Activated CD4-positive, alpha-beta T cell treated with anti-CD3 and anti-CD28 coated beads, Interleukin-2, amount 50 U/mL, for 1 hour (primary cell): ENCODE data around the gene SLC25A45.
"Not testable (repeated sequence)": the region's sequence is repeated elsewhere in the genome, so short reads cannot be mapped to it uniquely, and the experiment has no call there.

Source experiments
- DNase-seq: peaks from one replicate; pipeline ENCODE4 v3.0.0-alpha.2; 2020

SLC25A45 gene

DNA sequence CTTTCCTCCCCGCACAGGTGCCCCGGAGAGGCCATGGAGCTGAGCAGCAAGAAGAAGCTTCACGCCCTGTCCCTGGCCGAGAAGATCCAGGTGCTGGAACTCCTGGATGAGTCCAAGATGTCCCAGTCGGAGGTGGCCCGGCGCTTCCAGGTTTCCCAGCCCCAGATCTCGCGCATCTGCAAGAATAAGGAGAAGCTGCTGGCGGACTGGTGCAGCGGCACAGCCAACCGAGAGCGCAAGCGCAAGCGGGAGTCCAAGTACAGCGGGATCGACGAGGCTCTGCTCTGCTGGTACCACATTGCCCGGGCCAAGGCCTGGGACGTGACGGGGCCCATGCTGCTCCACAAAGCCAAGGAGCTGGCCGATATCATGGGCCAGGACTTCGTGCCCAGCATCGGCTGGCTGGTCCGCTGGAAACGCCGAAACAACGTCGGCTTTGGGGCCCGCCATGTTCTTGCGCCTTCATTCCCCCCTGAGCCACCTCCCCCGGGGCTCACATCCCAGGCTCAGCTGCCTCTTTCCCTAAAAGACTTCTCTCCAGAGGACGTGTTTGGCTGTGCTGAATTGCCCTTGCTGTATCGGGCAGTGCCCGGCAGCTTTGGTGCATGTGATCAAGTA lies 26.6 kb downstream of the SLC25A45 start:
- no peak for DNase-seq

DNA sequence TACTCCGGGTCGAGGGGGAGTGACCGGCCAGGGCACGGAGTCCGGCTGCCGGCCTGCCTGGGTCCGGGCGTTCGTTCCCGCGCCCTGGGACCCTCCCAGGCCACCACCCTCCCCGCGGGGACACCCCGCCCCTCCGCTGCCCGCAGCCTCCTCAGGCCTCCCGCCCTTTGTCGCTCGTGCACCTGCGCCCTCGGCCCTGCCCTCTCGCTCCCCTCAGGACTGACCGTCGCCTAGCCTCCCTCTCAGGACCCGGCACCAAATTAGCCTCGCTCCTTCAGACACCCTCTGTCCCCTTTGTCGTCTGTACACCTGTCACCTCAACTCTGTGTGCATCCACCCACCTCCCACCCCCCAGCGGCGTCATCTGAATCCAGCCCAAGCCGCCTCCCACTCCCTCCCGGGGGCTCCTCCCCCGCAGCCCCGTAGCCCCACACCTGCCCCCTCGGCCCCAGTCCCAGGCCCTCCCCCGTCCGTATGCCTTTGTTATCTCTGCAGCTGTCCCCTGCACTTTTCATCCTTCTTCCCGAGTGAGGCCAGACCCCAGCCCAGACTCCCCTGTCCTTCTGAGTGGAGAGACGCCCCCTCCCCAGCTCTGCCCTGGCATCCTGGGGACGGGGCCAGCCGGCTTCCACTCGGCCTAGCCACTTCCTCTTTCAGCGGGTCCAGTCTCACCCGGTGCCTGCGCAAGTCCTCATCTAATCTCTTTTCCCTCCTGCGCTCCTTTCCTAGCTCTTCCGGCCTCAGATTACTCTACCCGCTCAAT lies 27.3 kb downstream of the SLC25A45 start:
- DNase-seq = peak; percentile 59

DNA sequence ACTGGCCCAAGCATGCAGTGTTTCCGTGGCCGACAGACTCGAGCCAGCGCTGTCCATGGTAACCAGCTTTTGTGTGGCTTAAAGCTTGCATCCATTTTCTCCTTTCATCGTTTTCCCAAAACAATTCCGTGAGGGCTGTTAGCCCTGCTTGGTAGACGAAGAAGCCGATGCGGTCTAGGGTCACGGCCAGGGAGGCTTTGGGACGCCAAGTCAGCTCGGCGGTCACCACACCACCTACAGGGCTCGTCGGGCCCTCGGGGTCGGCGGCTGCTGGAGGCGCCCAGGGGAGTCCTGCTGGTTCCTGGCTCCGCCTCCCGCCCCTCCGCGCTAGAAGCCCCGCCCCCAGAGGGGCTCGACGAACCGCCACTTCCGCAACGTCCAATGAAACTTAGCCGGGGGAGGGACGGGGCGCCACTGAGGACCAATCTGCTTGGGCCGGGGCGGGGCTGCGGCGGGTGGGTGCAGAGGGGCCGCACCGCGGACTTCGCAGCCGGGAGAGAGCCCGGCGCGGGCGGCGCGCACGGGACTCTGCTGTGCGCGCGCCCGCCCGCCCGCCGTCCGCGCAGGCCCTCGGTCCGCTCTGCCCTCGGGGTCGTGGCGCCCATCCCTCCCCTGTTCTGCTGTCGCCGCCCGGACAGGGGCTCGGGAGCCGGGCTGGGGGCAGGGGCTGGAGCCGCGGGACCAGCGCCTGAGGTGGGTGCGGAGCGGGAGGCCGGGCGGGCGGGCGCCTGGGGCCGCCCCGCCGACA lies 28.0 kb downstream of the SLC25A45 start, which contains the start of gene TIGD3:
TIGD3 (plus strand) TSS at position 487 of the 748 bp plus-strand sequence. CDS start 1,058 bp downstream, outside the sequence.
- DNase-seq = peak; percentile 97

- no peak for DNase-seq
These were observed 28.6 kb downstream of the SLC25A45 start for GRCh38 chr11:65353900-65354264.

- DNase-seq = no peak
These were observed 29.1 kb downstream of the SLC25A45 start for GRCh38 chr11:65353376-65353775.

DNA sequence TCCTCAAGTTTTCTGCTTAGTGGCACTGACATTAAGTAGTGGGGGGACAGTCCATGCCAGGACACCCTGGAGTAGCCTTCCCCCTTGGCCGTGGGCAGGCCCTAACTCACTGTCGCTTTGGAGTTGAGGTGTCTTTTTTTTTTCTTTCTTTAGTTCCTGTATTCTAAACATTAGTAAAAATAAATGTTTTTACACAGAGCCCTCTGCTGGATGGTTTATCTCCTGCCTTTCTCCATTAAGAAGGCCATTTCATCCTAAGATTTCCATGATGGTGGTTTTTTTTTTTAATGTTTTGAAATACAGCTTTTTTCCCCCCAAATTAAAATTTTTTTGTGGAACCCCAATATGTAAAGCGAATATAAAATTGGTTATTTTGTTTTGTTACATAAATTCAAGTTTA lies 29.7 kb downstream of the SLC25A45 start:
- DNase-seq = no peak

DNA sequence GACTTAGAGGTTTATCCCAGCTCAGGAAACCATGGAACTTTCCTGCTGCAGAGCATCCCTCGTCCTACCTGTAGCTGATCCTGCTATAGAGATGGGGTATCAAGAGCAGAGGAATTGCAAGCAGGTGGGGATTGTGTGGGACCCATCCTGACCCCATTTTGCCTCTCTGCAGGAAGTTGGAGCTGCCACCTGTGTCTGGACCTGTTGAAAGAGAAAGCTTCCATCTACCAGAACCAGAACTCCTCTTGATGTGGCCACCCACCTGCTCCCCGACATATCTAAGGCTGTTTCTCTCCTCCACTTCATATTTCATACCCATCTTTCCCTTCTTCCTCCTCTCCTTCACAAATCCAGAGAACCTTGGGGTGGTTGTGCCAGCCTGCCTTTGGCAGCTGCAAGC lies 30.9 kb downstream of the SLC25A45 start:
- no peak for DNase-seq

GRCh38 chr11:65341856-65342255 lies 40.6 kb downstream of the SLC25A45 start:
- no peak for DNase-seq

DNA sequence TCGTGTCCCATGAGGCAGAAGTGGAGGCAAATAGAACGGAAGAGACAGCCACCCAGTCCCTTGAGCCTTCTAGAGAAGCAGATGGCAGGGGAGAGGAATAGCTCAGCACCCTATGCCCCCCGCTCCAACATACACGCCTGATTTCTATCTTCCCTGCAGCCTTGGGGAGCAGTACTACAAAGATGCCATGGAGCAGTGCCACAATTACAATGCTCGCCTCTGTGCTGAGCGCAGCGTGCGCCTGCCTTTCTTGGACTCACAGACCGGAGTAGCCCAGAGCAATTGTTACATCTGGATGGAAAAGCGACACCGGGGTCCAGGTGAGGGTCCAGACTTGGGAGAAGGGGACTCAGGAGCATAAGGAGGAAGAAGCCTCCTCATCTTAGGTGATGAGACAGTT lies 42.2 kb downstream of the SLC25A45 start:
- DNase-seq = no peak

DNA sequence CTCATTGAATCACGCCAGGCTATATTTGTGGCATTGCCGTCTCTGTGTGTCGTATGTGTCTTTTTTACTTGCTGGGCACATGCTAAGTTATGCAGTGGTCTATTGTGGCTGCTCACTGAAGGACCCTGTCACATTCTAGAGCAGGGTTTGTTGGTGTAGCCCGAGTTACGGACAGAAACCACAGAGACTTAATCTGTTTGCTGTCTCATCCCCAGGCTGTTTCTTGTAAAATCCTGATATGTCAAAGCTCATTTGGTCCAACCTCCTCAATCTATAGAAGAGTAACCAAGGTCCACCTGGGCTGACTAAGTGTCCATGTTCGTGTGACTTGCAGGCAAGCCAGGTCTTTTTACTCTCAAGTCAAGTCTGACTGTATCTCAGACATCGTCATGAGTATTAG lies 43.8 kb downstream of the SLC25A45 start:
- DNase-seq = no peak

DNA sequence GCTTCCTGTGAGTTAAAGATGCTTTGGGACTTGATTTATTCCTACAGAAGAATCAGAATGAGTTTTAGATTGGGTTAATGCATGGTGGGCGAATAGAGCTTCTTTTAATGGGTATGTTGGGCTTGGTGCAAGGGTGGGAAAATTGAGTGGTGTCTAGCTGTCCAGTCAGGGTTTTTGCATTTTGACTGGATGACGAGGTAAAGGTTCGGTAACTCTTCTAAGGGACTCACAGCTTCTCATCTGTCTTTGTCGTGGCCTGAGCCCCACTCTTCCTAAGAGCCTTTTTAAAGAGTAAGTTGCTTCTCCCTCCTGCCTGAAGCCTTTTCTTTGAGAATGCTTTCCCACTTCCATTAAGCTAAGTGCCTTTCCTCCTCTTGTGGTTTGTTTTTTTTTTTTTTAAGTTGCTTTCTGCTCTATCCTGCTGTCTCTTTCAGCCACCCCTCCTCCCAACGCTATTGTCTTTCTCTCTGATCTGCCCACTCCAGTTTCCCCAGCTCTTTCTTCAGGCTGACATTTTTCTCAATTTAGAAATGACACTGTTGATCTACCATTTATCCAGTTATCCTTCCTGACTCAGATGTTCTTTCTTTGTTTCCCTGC lies 47.6 kb downstream of the SLC25A45 start:
- DNase-seq = no peak

GRCh38 chr11:65332591-65332990 lies 49.9 kb downstream of the SLC25A45 start:
- not testable (repeated sequence) for DNase-seq

- DNase-seq = no peak
These were observed 51.9 kb downstream of the SLC25A45 start for GRCh38 chr11:65330544-65330943.

- DNase-seq = peak; percentile 82
These were observed 52.5 kb downstream of the SLC25A45 start for GRCh38 chr11:65329944-65330403.

DNA sequence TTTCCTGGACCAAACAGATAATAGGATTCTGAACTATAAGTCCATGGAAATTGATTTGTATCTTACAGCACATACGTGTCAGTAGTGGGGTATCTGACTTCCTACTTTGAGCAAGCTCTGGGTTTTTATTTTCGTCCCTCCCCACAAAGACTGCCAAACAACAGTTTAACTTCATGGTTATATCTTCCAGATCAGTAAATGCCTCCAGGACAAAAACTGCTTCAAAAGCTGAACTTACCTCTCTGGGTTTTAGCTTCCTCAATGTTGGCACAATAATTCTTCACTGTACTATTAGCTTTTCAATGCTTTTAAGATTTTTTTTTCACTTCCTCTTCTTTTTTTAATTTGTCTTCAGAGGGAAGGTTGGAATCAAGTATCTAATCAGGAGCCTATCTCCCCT lies 53.0 kb downstream of the SLC25A45 start:
- DNase-seq = no peak

DNA sequence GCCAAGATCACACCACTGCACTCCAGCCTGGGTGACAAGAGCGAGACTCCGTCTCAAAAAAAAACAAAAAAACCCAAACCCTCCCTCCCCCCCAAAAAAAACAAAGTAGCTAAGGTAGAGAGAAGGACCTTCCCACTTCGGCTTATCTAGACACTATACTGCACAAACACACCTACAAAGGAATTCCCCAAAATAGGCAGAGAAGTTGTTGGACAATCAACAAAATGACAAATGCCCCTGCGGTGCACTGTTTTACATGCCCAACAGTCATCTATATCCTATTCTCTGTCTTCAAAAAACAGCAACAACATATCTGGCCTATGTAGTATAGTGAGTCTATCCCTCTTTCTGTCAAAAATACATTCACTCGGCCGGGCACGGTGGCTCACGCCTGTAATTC lies 55.4 kb downstream of the SLC25A45 start:
- DNase-seq = no peak

GRCh38 chr11:65325435-65325834 lies 57.0 kb downstream of the SLC25A45 start:
- DNase-seq = no peak
